Ishikawa (cell line): ENCODE results near the gene DPYD.

Source experiments
- CEBPB ChIP-seq: IDR thresholded peaks from 2 replicates; pipeline ENCODE4 v1.6.1; 2012
- FOXM1 ChIP-seq: IDR thresholded peaks from 2 replicates; pipeline ENCODE4 v1.6.1; 2012; ENCODE audit warnings: low read depth, borderline replicate concordance
- RAD21 ChIP-seq: IDR thresholded peaks from 2 replicates; pipeline ENCODE4 v1.6.1; 2012; ENCODE audit warnings: low read depth
- TAF1 ChIP-seq: IDR thresholded peaks from 2 replicates; pipeline ENCODE4 v1.6.1; 2012; ENCODE audit warnings: low read depth, mild to moderate bottlenecking

- no peak for TF ChIP-seq TAF1
- no peak for TF ChIP-seq CEBPB
- no peak for TF ChIP-seq FOXM1
- TF ChIP-seq RAD21, result no peak
Measured at GRCh38 chr1:97297611-97298010, 623.2 kb downstream of the DPYD start.
